Neutrophil (primary cell): ENCODE measurements around the gene NEDD4L.

Experiments used
- H3K27ac ChIP-seq: fragments of 200-600 bp; sonication (generic); 2 replicates; pipeline ENCODE4 v1.5.1; 2016; ENCODE audit warnings: mild to moderate bottlenecking, moderate library complexity
- H3K27me3 ChIP-seq: fragments of 200-600 bp; sonication (generic); 2 replicates; pipeline ENCODE4 v1.6.0; 2016; ENCODE audit warnings: mild to moderate bottlenecking
- H3K36me3 ChIP-seq: fragments of 200-600 bp; sonication (generic); 2 replicates; pipeline ENCODE4 v1.5.1; 2017
- H3K4me1 ChIP-seq, 2 experiments: fragments of 200-600 bp in 1 of 2; sonication (generic) in 1 of 2; 1 replicate in 1 of 2; 2 replicates in 1 of 2; pipeline versions ENCODE4 v1.5.1 to v1.6.1; 2013 to 2016; ENCODE audit warnings: low read depth in 1 of 2, low read length in 1 of 2, mild to moderate bottlenecking in 1 of 2, moderate library complexity in 1 of 2; ENCODE audit not compliant: control insufficient read depth in 1 of 2, insufficient read depth in 1 of 2
- H3K4me3 ChIP-seq, 2 experiments: fragments of 200-600 bp in 1 of 2; sonication (generic) in 1 of 2; 1 replicate in 1 of 2; 2 replicates in 1 of 2; pipeline ENCODE4 v1.5.1; 2013 to 2016; ENCODE audit warnings: low read depth in 1 of 2, low read length in 1 of 2, mild to moderate bottlenecking in 1 of 2, moderate library complexity in 1 of 2
- H3K9me3 ChIP-seq: fragments of 200-600 bp; sonication (generic); 2 replicates; pipeline ENCODE4 v1.5.1; 2016
- TF ChIP-seq, protein P1 (sequence below): fragments of 200-600 bp; sonication (generic); IDR thresholded peaks from 2 replicates; pipeline ENCODE4 v1.5.1; 2016; ENCODE audit warnings: antibody characterized with exemption

The NEDD4L gene

DNA sequence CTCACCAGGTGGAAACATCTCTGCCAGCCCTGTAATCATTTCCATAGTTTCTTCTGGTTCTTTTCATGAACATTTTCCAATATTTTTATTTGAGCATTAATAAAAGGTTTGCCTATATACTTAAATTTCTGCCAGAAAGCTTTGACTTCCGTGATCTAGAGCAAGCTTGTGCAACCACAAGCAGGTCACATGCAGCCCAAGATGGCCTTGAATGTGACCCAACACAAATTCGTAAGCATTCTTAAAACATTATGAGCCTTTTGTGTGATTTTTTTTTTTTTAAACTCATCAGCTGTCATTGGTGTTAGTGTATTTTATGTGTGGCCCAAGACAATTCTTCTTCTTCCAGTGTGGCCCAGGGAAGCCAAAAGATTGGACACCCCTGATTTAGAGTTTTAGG, 51.6 kb downstream of the NEDD4L start:
- no peaks in the 10 kb centered on the region for H3K36me3 ChIP-seq
- TF ChIP-seq, protein P1, sequence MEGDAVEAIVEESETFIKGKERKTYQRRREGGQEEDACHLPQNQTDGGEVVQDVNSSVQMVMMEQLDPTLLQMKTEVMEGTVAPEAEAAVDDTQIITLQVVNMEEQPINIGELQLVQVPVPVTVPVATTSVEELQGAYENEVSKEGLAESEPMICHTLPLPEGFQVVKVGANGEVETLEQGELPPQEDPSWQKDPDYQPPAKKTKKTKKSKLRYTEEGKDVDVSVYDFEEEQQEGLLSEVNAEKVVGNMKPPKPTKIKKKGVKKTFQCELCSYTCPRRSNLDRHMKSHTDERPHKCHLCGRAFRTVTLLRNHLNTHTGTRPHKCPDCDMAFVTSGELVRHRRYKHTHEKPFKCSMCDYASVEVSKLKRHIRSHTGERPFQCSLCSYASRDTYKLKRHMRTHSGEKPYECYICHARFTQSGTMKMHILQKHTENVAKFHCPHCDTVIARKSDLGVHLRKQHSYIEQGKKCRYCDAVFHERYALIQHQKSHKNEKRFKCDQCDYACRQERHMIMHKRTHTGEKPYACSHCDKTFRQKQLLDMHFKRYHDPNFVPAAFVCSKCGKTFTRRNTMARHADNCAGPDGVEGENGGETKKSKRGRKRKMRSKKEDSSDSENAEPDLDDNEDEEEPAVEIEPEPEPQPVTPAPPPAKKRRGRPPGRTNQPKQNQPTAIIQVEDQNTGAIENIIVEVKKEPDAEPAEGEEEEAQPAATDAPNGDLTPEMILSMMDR: no peak
- no peaks in the 10 kb centered on the region for H3K4me1 ChIP-seq
- H3K9me3 ChIP-seq: no peaks in the 10 kb centered on the region
- H3K27ac ChIP-seq: no peak overlapping the region
- peaks cover 10% of the 10 kb centered on the region for H3K27me3 ChIP-seq
- H3K4me3 ChIP-seq: no peak overlapping the region

DNA sequence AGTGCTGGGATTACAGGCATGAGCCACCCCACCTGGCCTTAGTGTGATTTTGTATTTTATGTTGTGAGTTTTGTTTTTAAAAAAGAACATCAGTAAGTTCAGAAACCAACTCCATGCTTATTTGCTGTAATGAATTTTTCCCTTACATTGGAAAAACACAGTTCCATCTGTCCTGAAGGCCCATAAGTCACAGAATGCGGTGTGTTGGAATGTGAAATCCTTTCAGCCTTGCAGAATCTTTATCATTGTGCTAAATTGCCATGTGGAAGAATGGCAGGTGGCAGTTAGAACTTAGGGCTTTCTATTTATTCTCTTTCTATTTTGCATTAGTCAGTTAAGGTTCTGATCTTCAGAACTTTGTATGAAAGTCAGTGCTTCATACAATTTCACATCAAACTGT, 52.6 kb downstream of the NEDD4L start:
- TF ChIP-seq, protein P1: no peak
- H3K27ac ChIP-seq: no peak overlapping the region
- H3K4me3 ChIP-seq: no peak overlapping the region
- no peaks in the 10 kb centered on the region for H3K4me1 ChIP-seq
- H3K36me3 ChIP-seq: no peaks in the 10 kb centered on the region
- H3K27me3 ChIP-seq: peaks cover 10% of the 10 kb centered on the region
- H3K9me3 ChIP-seq: no peaks in the 10 kb centered on the region

DNA sequence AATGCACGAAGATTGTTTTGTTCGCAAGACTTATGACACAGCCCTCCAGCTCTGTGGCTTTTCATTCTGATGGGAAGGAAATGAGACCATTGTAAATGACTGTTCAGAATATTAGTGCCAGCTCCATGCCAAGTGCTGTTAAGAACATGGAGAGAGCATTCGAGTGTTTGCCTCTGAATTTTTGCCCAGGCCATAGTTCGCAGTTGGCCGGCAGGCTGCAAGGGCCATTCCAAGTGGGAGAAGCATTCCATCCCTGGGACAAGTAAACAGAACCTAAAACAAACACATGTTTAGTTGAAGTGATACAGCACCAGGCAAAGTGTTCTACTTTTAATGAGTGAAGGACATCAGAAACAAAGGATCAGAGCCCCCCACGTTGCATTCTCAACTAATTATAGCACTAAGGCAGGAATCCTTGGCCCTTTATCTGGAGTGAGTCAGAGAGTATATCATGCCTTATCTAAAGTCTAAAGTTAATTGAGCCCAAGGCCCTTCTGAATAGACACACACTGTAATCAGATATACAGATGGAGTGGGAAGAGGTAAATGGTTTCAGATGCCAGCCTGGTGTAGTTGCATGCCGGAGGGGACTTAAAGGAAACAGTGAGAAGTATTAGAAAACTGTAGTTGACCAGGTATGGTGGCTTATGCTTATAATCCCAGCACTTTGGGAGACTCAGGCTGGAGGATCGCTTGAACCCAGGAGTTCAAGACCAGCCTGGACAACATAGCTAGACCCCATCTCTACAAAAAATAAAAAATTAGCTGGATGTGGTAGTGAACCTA, 53.3 kb downstream of the NEDD4L start:
- Histone ChIP-seq H3K36me3 (no peaks in the 10 kb centered on the region), H3K27me3 (peaks cover 13% of the 10 kb centered on the region), H3K9me3 (no peaks in the 10 kb centered on the region), H3K4me1 (no peaks in the 10 kb centered on the region), H3K27ac (no peak overlapping the region), H3K4me3 (no peak overlapping the region)
- TF ChIP-seq, protein P1: no peak

DNA sequence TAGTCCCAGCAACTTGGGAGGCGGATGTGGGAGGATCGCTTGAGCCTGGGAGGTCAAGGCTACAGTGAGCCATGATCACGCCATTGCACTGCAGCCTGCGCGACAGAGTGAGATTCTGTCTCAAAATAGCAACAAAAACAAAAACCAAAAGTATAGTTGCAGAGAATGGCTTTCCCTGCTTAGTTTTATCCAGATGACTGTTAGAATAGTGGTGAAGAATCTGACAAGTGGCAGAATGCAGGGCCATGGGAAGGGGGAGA, 53.8 kb downstream of the NEDD4L start:
- Histone ChIP-seq H3K36me3 (no peaks in the 10 kb centered on the region), H3K9me3 (no peaks in the 10 kb centered on the region), H3K27me3 (peaks cover 18% of the 10 kb centered on the region), H3K4me3 (no peak overlapping the region), H3K27ac (no peak overlapping the region), H3K4me1 (no peaks in the 10 kb centered on the region)
- TF ChIP-seq, protein P1: no peak

DNA sequence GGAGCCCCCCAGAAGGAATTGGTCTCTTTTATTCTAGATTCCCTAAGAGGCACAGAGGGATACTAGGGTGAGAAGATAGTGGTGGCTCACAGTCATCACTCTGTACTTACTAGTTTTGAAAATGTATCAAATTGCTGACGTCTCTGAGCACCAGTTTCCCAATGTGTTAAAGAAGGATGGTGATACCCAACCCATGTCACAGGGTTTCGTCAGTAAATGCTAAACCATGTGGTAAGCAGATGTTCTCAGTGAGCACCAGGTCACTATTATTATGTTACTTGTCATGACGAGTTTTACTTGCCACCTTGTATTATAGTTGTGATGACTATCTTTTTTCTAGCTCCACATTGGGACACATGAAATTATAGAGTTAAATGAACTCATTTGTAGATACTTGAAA, 54.7 kb downstream of the NEDD4L start:
- no peaks in the 10 kb centered on the region for H3K4me1 ChIP-seq
- TF ChIP-seq, protein P1: no peak

More for the DNA sequence above, 54.7 kb downstream of the NEDD4L start:
- Histone ChIP-seq H3K36me3 (no peaks in the 10 kb centered on the region), H3K27me3 (peaks cover 24% of the 10 kb centered on the region), H3K27ac (no peak overlapping the region), H3K4me3 (no peak overlapping the region), H3K9me3 (no peaks in the 10 kb centered on the region)
